GM12878 (cell line): ENCODE measurements around the gene RUNX3. TPM values are rescaled to one million over a fixed set of nuclear protein-coding genes. Genes with fewer than 3 reads are reported as not detected.

Experiments
- ATAC-seq: fragments of 200-7000 bp; cut with Tn5 transposase; 3 replicates; pipeline ENCODE4 v1.9.1; 2020; ENCODE audit warnings: mild to moderate bottlenecking, moderate library complexity
- BruUV-seq: library from RNA; stranded (reverse); fragments of 400-500 nt; replicated peaks from 2 replicates; lab custom pipeline; 2021; lab: Mats Ljungman, UMichigan
- CTCF ChIA-PET: fragments of 300-600 bp; sonication (Branson Sonifier 250); formaldehyde crosslinking; extraction: SDS; loops from one replicate; lab custom pipeline; 2021; ENCODE audit warnings: inconsistent platforms; lab: Yijun Ruan, JAX
- POLR2A ChIA-PET: fragments of 350-600 bp; formaldehyde crosslinking; extraction: SDS; loops from one replicate; lab custom pipeline; 2021; ENCODE audit warnings: inconsistent platforms; lab: Charles Lee
- RAD21 ChIA-PET: fragments of 300-600 bp; sonication (Branson Sonifier 250); formaldehyde crosslinking; loops from one replicate; lab custom pipeline; 2023; ENCODE audit warnings: antibody characterized with exemption; ENCODE audit not compliant: unreplicated experiment; lab: Charles Lee
- SMC1A ChIA-PET: fragments of 300-600 bp; sonication (Branson Sonifier 250); formaldehyde crosslinking; loops from one replicate; lab custom pipeline; 2023; ENCODE audit not compliant: unreplicated experiment, uncharacterized antibody; lab: Charles Lee
- DNase-seq: peaks from one replicate; pipeline ENCODE4 v3.0.0-alpha.2; 2011; ENCODE audit warnings: low read depth, low spot score
- FAIRE-seq: peaks from 3 replicates; lab custom pipeline; 2011; peaks lifted over from hg19 to GRCh38; lab: Jason Lieb, UNC
- H2AFZ ChIP-seq: 2 replicates; pipeline ENCODE4 v1.6.0; 2011; ENCODE audit warnings: low read depth, low read length, control low read depth; ENCODE audit not compliant: control insufficient read depth
- H3K27ac ChIP-seq: 2 replicates; pipeline ENCODE4 v1.5.1; 2011; ENCODE audit warnings: control low read depth; ENCODE audit not compliant: control insufficient read depth, insufficient read depth
- H3K27me3 ChIP-seq, 2 experiments: replicated peaks in 1 of 2; 2 replicates each; pipeline versions ENCODE4 v1.6.0 to v1.6.1; 2011; ENCODE audit warnings: low read length in 1 of 2; ENCODE audit not compliant: control insufficient read depth in 2 of 2, insufficient read depth in 2 of 2
- H3K36me3 ChIP-seq, 2 experiments: 2 replicates each; pipeline ENCODE4 v1.5.1; 2011; ENCODE audit warnings: low read length in 1 of 2; ENCODE audit not compliant: control insufficient read depth in 2 of 2, insufficient read depth in 2 of 2
- H3K4me1 ChIP-seq: 2 replicates; pipeline ENCODE4 v1.6.1; 2011; ENCODE audit warnings: mild to moderate bottlenecking, low read length, moderate library complexity, mixed read lengths; ENCODE audit not compliant: control insufficient read depth, insufficient read depth
- H3K4me2 ChIP-seq: 2 replicates; pipeline ENCODE4 v1.6.0; 2011; ENCODE audit warnings: control low read depth; ENCODE audit not compliant: control insufficient read depth, insufficient read depth
- H3K4me3 ChIP-seq: fragments of 200-600 bp; sonication (generic); 2 replicates; pipeline ENCODE4 v1.5.1; 2016
- H3K79me2 ChIP-seq: 2 replicates; pipeline ENCODE4 v1.6.0; 2011; ENCODE audit warnings: low read length; ENCODE audit not compliant: control insufficient read depth, insufficient read depth
- H3K9ac ChIP-seq: 2 replicates; pipeline ENCODE4 v1.8.0; 2011; ENCODE audit warnings: low read length, control low read depth, mixed read lengths; ENCODE audit not compliant: control insufficient read depth, insufficient read depth
- H3K9me3 ChIP-seq: replicated peaks from 3 replicates; pipeline ENCODE4 v1.5.1; 2011; ENCODE audit warnings: mild to moderate bottlenecking, low read length; ENCODE audit not compliant: control insufficient read depth, insufficient read depth
- H4K20me1 ChIP-seq: 2 replicates; pipeline ENCODE4 v1.6.0; 2011; ENCODE audit not compliant: control insufficient read depth, insufficient read depth
- BCL3 ChIP-seq: IDR thresholded peaks from 2 replicates; pipeline ENCODE4 v1.6.1; 2011; ENCODE audit warnings: borderline replicate concordance, low read depth, mild to moderate bottlenecking, moderate library complexity, low read length; ENCODE audit not compliant: insufficient read depth, poor library complexity, severe bottlenecking
- EP300 ChIP-seq, 2 experiments: fragments of 150-350 bp in 1 of 2; IDR thresholded peaks; 2 replicates each; pipeline ENCODE4 v1.6.1; 2011 to 2012; ENCODE audit warnings: low read depth in 2 of 2, low read length in 2 of 2, borderline replicate concordance in 1 of 2, improper control_type of control experiment in 1 of 2, inconsistent platforms in 1 of 2; ENCODE audit not compliant: control insufficient read depth in 1 of 2
- EZH2 ChIP-seq: IDR thresholded peaks from 2 replicates; pipeline ENCODE4 v1.6.1; 2012; ENCODE audit warnings: low read depth, mild to moderate bottlenecking, control low read depth, inconsistent platforms, low read length, borderline replicate concordance; ENCODE audit not compliant: control insufficient read depth
- HCFC1 ChIP-seq: fragments of 150-350 bp; IDR thresholded peaks from 2 replicates; pipeline ENCODE4 v1.6.1; 2014; ENCODE audit warnings: low read length
- IRF4 ChIP-seq: IDR thresholded peaks from 2 replicates; pipeline ENCODE4 v1.6.1; 2011; ENCODE audit warnings: low read depth, low read length
- NBN ChIP-seq: fragments of 450-650 bp; IDR thresholded peaks from 2 replicates; pipeline ENCODE4 v1.6.1; 2016
- PKNOX1 ChIP-seq: fragments of 450-650 bp; IDR thresholded peaks from 2 replicates; pipeline ENCODE4 v1.6.1; 2016; ENCODE audit warnings: mild to moderate bottlenecking
- PML ChIP-seq: IDR thresholded peaks from 2 replicates; pipeline ENCODE4 v1.6.1; 2012; ENCODE audit warnings: low read length, inconsistent platforms
- SIX5 ChIP-seq: IDR thresholded peaks from 2 replicates; pipeline ENCODE4 v1.6.1; 2011; ENCODE audit warnings: mild to moderate bottlenecking, low read depth, low read length, moderate library complexity; ENCODE audit not compliant: severe bottlenecking
- SMC3 ChIP-seq: IDR thresholded peaks from 2 replicates; pipeline ENCODE4 v1.6.1; 2011; ENCODE audit warnings: low read length, improper control_type of control experiment, borderline replicate concordance
- ZNF207 ChIP-seq: fragments of 450-650 bp; IDR thresholded peaks from 2 replicates; pipeline ENCODE4 v1.6.1; 2014; ENCODE audit warnings: antibody characterized with exemption, mild to moderate bottlenecking, borderline replicate concordance
- ZZZ3 ChIP-seq: IDR thresholded peaks from 2 replicates; pipeline ENCODE4 v1.6.1; 2011; ENCODE audit warnings: low read depth; ENCODE audit not compliant: control insufficient read depth, insufficient read length
- WGBS: methylation state at CpG from one replicate; pipeline ENCODE4 v1.1.6; 2016; ENCODE audit warnings: low lambda C conversion rate; ENCODE audit not compliant: insufficient replicate concordance, insufficient coverage; ENCODE audit errors: missing lambda C conversion rate; 5-methylcytosine and 5-hydroxymethylcytosine counted together
- in situ Hi-C: fragments of 300-500 bp; cut with MboI; formaldehyde crosslinking; loops from 9 replicates; pipeline ENCODE4 v1.14.3; 2018; ENCODE audit warnings: mixed read lengths
- intact Hi-C: fragments of 100-400 bp; cut with micrococcal nuclease; formaldehyde crosslinking; loops from one replicate; pipeline ENCODE4 v1.14.2; 2022; ENCODE audit not compliant: unreplicated experiment
- polyA plus RNA-seq, 11 experiments: library from polyadenylated mRNA; depleted of rRNA in 4 of 11; unstranded in 6 of 11; stranded (reverse) in 5 of 11; fragments of >200 nt; fragmentation: Nextera tagmentation in 4 of 11; fragmentation: Illumina TruSeq in 1 of 11; extraction: Ambion mirVana in 4 of 11; extraction: Trizol in 1 of 11; gene quantifications; 1 replicate in 1 of 11; 2 replicates in 10 of 11; pipeline versions ENCODE4 v1.2.1 to v1.2.3, GENCODE V29; 2011 to 2016; ENCODE audit warnings: inconsistent platforms in 2 of 11, missing spikeins in 2 of 11, low read depth in 1 of 11
- total RNA-seq, 4 experiments: library from RNA; depleted of rRNA in 3 of 4; stranded (reverse); fragments of >200 nt in 3 of 4; fragmentation: Illumina TruSeq in 1 of 4; extraction: Trizol in 1 of 4; gene quantifications; 2 replicates each; pipeline versions ENCODE4 v1.2.1 to v1.2.3, GENCODE V29; 2013 to 2021
- TF ChIP-seq, protein P1 (sequence below): fragments of 150-350 bp; IDR thresholded peaks from 2 replicates; pipeline ENCODE4 v1.6.1; 2014; ENCODE audit warnings: mild to moderate bottlenecking, low read depth, low read length
- TF ChIP-seq, protein P2 (sequence below): IDR thresholded peaks from 2 replicates; pipeline ENCODE4 v1.6.1; 2012; ENCODE audit warnings: low read depth, low read length, improper control_type of control experiment
- TF ChIP-seq, protein P3 (sequence below): IDR thresholded peaks from 2 replicates; pipeline ENCODE4 v1.6.1; 2012; ENCODE audit warnings: low read depth, low read length, improper control_type of control experiment

RUNX3 gene
- total and polyA plus RNA-seq, 10 of the 15 experiments (the other 5 are each of a cell fraction or from before 2014, with no cell fraction given): 19.0 to 151 (median 31.4) TPM

- TF ChIP-seq EZH2: no peak
- TF ChIP-seq SIX5: no peak
Observed at GRCh38 chr1:24969596-24970398, 39.7 kb upstream of the RUNX3 start (continued).

DNA sequence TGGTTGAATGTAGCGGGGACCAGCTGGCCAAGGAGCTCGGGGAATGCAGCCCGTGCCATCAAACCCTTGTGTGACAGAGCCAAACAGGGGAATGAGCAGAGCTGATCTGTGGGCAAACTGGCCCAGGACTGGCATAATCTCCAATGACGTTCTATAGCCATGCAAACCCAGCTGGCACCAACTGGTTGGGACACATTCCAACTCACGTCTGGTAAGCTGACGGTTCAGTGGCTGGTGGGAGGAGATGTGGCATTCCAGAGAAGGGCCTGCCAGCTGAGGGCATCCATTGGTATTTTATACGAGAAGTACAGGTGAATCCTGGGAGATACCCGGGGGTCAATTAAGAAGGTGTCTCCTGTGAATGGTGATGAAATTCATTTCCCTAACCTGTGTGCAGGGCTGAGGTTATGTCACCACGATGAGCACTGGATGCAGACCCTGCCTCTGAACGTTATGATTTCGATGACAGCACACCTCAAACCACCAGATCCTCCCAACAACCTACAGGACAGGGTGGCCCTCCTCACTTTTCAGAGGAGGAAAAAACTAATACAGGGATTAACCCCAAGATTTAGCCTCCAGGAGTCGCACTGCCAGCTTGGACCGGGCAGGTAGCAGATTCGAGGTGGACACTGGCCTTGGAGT is 39.0 kb upstream of the RUNX3 start:
- Histone ChIP-seq H3K9ac (no peak overlapping the region), H4K20me1 (no peaks in the 10 kb centered on the region), H2AFZ (no peak overlapping the region), H3K27me3 (no peaks in the 10 kb centered on the region), H3K36me3 (no peaks in the 10 kb centered on the region), H3K4me3 (no peak overlapping the region), H3K4me1 (peaks cover 44% of the 10 kb centered on the region), H3K79me2 (peaks cover 9% of the 10 kb centered on the region), H3K27ac (no peak overlapping the region), H3K4me2 (no peak overlapping the region), H3K9me3 (no peaks in the 10 kb centered on the region)
- ChIA-PET POLR2A (interaction anchor here (1.2 kb wide), 1 partner anchor 68 kb away, joined by 3 read pairs; no protein-coding TSS in a partner anchor), CTCF (interaction anchor here (18.6 kb wide), 1 partner anchor 68 kb away, joined by 396 read pairs; no protein-coding TSS in a partner anchor), RAD21 (no interaction called here), SMC1A (interaction anchor here (1.0 to 18.5 kb wide), 4 partner anchors 9 to 67 kb away, joined by 3 to 292 read pairs (median 105); no protein-coding TSS in a partner anchor)
- FAIRE-seq (no peak), ATAC-seq (no peak), DNase-seq (no peak)
- intact Hi-C loops (no loop called here), in situ Hi-C loops (no loop called here)
- WGBS: 63% methylated on average over 14 of the region's 14 CpGs
- no TSS peak for BruUV-seq
- TF ChIP-seq EP300 (IDR thresholded peaks at IDR 0.05; ENCODE audit: borderline replicate concordance in 1 of 2, control insufficient read depth in 1 of 2, low read depth in 2 of 2, low read length in 2 of 2) (no peak), NBN (no peak), IRF4 (no peak), BCL3 (no peak), ZZZ3 (no peak), SMC3 (no peak), HCFC1 (no peak), ZNF207 (no peak), PML (no peak), PKNOX1 (no peak)
- TF ChIP-seq, protein P1, sequence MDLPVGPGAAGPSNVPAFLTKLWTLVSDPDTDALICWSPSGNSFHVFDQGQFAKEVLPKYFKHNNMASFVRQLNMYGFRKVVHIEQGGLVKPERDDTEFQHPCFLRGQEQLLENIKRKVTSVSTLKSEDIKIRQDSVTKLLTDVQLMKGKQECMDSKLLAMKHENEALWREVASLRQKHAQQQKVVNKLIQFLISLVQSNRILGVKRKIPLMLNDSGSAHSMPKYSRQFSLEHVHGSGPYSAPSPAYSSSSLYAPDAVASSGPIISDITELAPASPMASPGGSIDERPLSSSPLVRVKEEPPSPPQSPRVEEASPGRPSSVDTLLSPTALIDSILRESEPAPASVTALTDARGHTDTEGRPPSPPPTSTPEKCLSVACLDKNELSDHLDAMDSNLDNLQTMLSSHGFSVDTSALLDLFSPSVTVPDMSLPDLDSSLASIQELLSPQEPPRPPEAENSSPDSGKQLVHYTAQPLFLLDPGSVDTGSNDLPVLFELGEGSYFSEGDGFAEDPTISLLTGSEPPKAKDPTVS: no peak
- TF ChIP-seq, protein P2, sequence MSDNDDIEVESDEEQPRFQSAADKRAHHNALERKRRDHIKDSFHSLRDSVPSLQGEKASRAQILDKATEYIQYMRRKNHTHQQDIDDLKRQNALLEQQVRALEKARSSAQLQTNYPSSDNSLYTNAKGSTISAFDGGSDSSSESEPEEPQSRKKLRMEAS: no peak
- TF ChIP-seq, protein P3, sequence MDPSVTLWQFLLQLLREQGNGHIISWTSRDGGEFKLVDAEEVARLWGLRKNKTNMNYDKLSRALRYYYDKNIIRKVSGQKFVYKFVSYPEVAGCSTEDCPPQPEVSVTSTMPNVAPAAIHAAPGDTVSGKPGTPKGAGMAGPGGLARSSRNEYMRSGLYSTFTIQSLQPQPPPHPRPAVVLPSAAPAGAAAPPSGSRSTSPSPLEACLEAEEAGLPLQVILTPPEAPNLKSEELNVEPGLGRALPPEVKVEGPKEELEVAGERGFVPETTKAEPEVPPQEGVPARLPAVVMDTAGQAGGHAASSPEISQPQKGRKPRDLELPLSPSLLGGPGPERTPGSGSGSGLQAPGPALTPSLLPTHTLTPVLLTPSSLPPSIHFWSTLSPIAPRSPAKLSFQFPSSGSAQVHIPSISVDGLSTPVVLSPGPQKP: no peak
